HUES48 (cell line): ENCODE data around the gene ARMC9.

Source experiments
- H3K27ac ChIP-seq: one replicate; pipeline ENCODE4 v1.7.0; 2013; ENCODE audit warnings: low read depth, low read length, inconsistent platforms
- H3K27me3 ChIP-seq: 2 replicates; pipeline ENCODE4 v1.6.1; 2013; ENCODE audit warnings: mild to moderate bottlenecking, low read length; ENCODE audit not compliant: control insufficient read depth, insufficient read depth
- H3K36me3 ChIP-seq: 2 replicates; pipeline ENCODE4 v1.6.1; 2013; ENCODE audit warnings: low read length; ENCODE audit not compliant: control insufficient read depth, insufficient read depth
- H3K4me1 ChIP-seq: 2 replicates; pipeline ENCODE4 v1.6.1; 2013; ENCODE audit warnings: mild to moderate bottlenecking, low read length; ENCODE audit not compliant: control insufficient read depth, insufficient read depth
- H3K4me3 ChIP-seq: 2 replicates; pipeline ENCODE4 v1.5.1; 2013; ENCODE audit warnings: mild to moderate bottlenecking, low read depth, low read length
- H3K9ac ChIP-seq: 2 replicates; pipeline ENCODE4 v1.6.1; 2013; ENCODE audit warnings: mild to moderate bottlenecking, low read depth, low read length, moderate library complexity
- H3K9me3 ChIP-seq: 2 replicates; pipeline ENCODE4 v1.6.1; 2013; ENCODE audit warnings: low read length; ENCODE audit not compliant: control insufficient read depth, insufficient read depth

The ARMC9 gene

GRCh38 chr2:231270221-231271114 is 72.0 kb downstream of the ARMC9 start:
- Histone ChIP-seq H3K4me1 (no peaks in the 10 kb centered on the region), H3K9me3 (no peaks in the 10 kb centered on the region), H3K36me3 (peaks cover 30% of the 10 kb centered on the region), H3K27ac (no peak overlapping the region), H3K27me3 (no peaks in the 10 kb centered on the region), H3K9ac (no peak overlapping the region), H3K4me3 (no peak overlapping the region)

GRCh38 chr2:231272991-231273390 is 74.6 kb downstream of the ARMC9 start:
- H3K27ac ChIP-seq, result no peak overlapping the region
- no peaks in the 10 kb centered on the region for H3K9me3 ChIP-seq
- no peak overlapping the region for H3K4me3 ChIP-seq
- H3K27me3 ChIP-seq, result no peaks in the 10 kb centered on the region
- H3K9ac ChIP-seq, result no peak overlapping the region
- H3K36me3 ChIP-seq, result peaks cover 45% of the 10 kb centered on the region
- no peaks in the 10 kb centered on the region for H3K4me1 ChIP-seq

GRCh38 chr2:231276987-231277386 is 78.6 kb downstream of the ARMC9 start:
- Histone ChIP-seq H3K9me3 (no peaks in the 10 kb centered on the region), H3K4me1 (no peaks in the 10 kb centered on the region), H3K27ac (no peak overlapping the region), H3K27me3 (no peaks in the 10 kb centered on the region), H3K9ac (no peak overlapping the region), H3K36me3 (peaks cover 53% of the 10 kb centered on the region), H3K4me3 (no peak overlapping the region)

GRCh38 chr2:231277962-231278361 is 79.5 kb downstream of the ARMC9 start:
- Histone ChIP-seq H3K27ac (no peak overlapping the region), H3K4me1 (no peaks in the 10 kb centered on the region), H3K9ac (no peak overlapping the region), H3K4me3 (no peak overlapping the region), H3K36me3 (peaks cover 50% of the 10 kb centered on the region), H3K9me3 (no peaks in the 10 kb centered on the region), H3K27me3 (no peaks in the 10 kb centered on the region)

- H3K27ac ChIP-seq, result no peak overlapping the region
- no peaks in the 10 kb centered on the region for H3K9me3 ChIP-seq
- H3K27me3 ChIP-seq, result no peaks in the 10 kb centered on the region
- H3K9ac ChIP-seq, result no peak overlapping the region
- H3K36me3 ChIP-seq, result peaks cover 42% of the 10 kb centered on the region
- H3K4me1 ChIP-seq, result no peaks in the 10 kb centered on the region
- H3K4me3 ChIP-seq, result no peak overlapping the region
Observed at GRCh38 chr2:231278868-231279267, 80.4 kb downstream of the ARMC9 start.

- Histone ChIP-seq H3K9ac (no peak overlapping the region), H3K27ac (no peak overlapping the region), H3K4me3 (no peak overlapping the region), H3K4me1 (no peaks in the 10 kb centered on the region), H3K9me3 (no peaks in the 10 kb centered on the region), H3K27me3 (no peaks in the 10 kb centered on the region), H3K36me3 (peaks cover 35% of the 10 kb centered on the region)
Observed at GRCh38 chr2:231280846-231281245, 82.4 kb downstream of the ARMC9 start.

- Histone ChIP-seq H3K27me3 (no peaks in the 10 kb centered on the region), H3K27ac (no peak overlapping the region), H3K4me1 (no peaks in the 10 kb centered on the region), H3K9ac (no peak overlapping the region), H3K9me3 (no peaks in the 10 kb centered on the region), H3K4me3 (no peak overlapping the region), H3K36me3 (peaks cover 8% of the 10 kb centered on the region; the same call in 1 of the 2 replicates)
Observed at GRCh38 chr2:231284296-231284695, 85.9 kb downstream of the ARMC9 start.

- H3K9me3 ChIP-seq, result no peaks in the 10 kb centered on the region
Observed at GRCh38 chr2:231286964-231287363, 88.5 kb downstream of the ARMC9 start.

GRCh38 chr2:231287696-231288095 is 89.3 kb downstream of the ARMC9 start:
- Histone ChIP-seq H3K4me3 (no peak overlapping the region), H3K36me3 (peaks cover 10% of the 10 kb centered on the region), H3K9me3 (no peaks in the 10 kb centered on the region), H3K27ac (no peak overlapping the region), H3K27me3 (no peaks in the 10 kb centered on the region), H3K9ac (no peak overlapping the region), H3K4me1 (no peaks in the 10 kb centered on the region)

More at GRCh38 chr2:231286964-231287363, 88.5 kb downstream of the ARMC9 start:
- Histone ChIP-seq H3K36me3 (peaks cover 7% of the 10 kb centered on the region), H3K27ac (no peak overlapping the region), H3K9ac (no peak overlapping the region), H3K27me3 (no peaks in the 10 kb centered on the region), H3K4me3 (no peak overlapping the region), H3K4me1 (no peaks in the 10 kb centered on the region)

GRCh38 chr2:231288590-231288989 is 90.2 kb downstream of the ARMC9 start:
- no peak overlapping the region for H3K27ac ChIP-seq
- H3K4me1 ChIP-seq, result no peaks in the 10 kb centered on the region
- no peaks in the 10 kb centered on the region for H3K9me3 ChIP-seq
- H3K4me3 ChIP-seq, result no peak overlapping the region
- peaks cover 13% of the 10 kb centered on the region for H3K36me3 ChIP-seq
- H3K9ac ChIP-seq, result no peak overlapping the region
- no peaks in the 10 kb centered on the region for H3K27me3 ChIP-seq

GRCh38 chr2:231290321-231291015 is 92.0 kb downstream of the ARMC9 start:
- Histone ChIP-seq H3K4me1 (no peaks in the 10 kb centered on the region), H3K4me3 (no peak overlapping the region), H3K9me3 (no peaks in the 10 kb centered on the region), H3K36me3 (peaks cover 17% of the 10 kb centered on the region), H3K9ac (no peak overlapping the region), H3K27ac (no peak overlapping the region), H3K27me3 (no peaks in the 10 kb centered on the region)
